ENCODE data around the gene LEP. TPM values are rescaled to one million over a fixed set of nuclear protein-coding genes. Genes with fewer than 3 reads are reported as not detected.

The LEP gene
- total RNA-seq, 1 donor from 2014 or later = not detected

DNA sequence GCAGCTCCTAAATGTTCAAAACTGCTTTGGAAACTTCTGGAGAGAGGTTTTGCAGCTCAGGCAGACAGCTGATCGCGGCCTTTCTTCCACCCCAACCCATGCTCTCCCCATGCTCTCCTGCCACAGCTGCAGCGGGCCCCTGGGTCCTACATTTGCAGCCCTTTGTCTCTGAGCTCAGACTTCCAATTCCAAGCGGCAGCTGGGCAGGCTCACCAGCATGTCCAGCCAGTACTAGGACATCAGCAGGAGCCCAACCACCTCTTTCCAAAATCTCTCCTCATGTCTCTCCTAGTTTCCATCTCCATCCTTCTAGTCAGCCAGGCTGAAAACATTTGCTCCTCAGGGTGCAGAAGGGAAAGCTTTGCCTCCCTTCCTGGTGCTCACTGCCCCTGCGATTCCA, 6.0 kb downstream of the LEP start:
- no peak for DNase-seq

DNA sequence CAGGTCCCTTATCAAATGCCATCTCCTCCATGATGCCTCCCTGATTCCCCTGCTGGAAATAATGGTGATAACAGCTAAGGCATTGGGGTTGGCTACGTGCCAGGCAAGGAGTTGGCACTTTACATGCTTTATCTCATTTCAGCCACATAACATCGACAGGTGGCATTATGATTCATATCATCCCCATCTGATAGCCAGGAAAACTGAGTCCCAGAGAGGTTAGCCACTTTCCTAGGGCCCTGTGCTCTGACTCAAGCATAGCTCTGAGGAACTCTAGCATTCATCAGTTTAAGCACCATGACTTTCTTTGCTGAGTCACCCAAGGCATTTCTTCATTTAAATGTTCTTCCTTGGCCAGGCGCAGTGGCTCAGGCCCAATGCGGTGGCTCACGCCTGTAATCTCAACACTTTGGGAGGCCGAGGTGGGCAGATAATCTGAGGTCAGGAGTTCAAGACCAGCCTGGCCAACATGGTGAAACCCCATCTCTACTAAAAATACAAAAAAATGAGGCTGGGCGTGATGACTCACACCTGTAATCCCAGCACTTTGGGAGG, 6.6 kb downstream of the LEP start:
- DNase-seq = no peak

DNA sequence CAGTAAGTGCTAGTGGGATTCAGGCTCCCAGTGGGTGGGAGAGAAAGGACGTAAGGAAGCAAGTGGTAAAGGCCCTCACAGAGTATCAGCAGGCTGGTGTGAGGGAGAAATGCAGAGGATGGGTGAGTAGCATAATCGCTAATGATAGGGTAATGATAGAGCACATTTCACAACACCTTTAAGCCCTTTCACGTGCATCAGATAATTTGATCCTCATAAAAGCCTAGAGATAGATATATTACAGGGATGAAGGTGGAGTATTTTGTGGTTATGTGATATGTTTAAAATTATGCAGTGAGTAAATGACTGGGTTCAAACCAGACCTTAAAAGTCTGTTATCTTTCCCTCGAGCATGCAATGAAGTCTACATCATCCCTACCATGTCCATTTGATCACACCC, 10.3 kb downstream of the LEP start:
- DNase-seq = no peak

DNA sequence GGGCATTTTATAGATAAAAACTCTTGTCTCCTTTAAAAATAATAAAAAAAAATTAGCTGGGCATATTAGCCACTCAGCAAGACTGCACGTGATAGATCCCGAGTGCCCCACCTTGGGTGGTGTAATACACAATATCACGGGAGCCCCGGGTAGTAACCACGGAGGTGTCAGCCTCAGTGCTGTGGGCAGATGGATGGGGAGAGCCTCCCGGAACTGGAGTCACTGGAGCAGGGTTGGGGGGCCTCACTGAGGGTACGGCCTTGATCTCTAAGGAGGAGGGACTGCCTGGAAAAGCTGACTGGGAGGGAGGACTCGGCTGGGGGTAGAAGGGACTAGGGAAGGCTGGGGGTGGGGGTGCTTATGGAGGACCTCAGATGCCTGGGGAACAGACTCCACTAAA, 12.6 kb downstream of the LEP start:
- no peak for DNase-seq

DNA sequence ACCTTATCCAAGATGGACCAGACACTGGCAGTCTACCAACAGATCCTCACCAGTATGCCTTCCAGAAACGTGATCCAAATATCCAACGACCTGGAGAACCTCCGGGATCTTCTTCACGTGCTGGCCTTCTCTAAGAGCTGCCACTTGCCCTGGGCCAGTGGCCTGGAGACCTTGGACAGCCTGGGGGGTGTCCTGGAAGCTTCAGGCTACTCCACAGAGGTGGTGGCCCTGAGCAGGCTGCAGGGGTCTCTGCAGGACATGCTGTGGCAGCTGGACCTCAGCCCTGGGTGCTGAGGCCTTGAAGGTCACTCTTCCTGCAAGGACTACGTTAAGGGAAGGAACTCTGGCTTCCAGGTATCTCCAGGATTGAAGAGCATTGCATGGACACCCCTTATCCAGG, 13.4 kb downstream of the LEP start:
- no peak for DNase-seq

DNA sequence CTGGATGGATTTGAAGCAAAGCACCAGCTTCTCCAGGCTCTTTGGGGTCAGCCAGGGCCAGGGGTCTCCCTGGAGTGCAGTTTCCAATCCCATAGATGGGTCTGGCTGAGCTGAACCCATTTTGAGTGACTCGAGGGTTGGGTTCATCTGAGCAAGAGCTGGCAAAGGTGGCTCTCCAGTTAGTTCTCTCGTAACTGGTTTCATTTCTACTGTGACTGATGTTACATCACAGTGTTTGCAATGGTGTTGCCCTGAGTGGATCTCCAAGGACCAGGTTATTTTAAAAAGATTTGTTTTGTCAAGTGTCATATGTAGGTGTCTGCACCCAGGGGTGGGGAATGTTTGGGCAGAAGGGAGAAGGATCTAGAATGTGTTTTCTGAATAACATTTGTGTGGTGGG, 14.2 kb downstream of the LEP start:
- no peak for DNase-seq

DNA sequence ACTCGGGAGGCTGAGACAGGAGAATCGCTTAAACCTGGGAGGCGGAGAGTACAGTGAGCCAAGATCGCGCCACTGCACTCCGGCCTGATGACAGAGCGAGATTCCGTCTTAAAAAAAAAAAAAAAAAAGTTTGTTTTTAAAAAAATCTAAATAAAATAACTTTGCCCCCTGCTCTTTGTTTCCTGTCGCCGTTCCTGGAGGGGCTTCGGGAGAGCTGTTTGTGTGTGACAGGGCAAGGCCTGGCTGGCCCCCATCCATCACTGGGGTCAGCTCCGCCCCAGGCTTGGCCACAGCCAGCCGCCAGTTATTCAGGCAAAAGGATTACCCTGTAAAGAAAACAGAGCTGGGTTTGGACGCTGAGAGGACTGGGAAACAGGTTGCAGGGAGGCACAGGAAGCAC, 16.4 kb downstream of the LEP start:
- no peak for DNase-seq

DNA sequence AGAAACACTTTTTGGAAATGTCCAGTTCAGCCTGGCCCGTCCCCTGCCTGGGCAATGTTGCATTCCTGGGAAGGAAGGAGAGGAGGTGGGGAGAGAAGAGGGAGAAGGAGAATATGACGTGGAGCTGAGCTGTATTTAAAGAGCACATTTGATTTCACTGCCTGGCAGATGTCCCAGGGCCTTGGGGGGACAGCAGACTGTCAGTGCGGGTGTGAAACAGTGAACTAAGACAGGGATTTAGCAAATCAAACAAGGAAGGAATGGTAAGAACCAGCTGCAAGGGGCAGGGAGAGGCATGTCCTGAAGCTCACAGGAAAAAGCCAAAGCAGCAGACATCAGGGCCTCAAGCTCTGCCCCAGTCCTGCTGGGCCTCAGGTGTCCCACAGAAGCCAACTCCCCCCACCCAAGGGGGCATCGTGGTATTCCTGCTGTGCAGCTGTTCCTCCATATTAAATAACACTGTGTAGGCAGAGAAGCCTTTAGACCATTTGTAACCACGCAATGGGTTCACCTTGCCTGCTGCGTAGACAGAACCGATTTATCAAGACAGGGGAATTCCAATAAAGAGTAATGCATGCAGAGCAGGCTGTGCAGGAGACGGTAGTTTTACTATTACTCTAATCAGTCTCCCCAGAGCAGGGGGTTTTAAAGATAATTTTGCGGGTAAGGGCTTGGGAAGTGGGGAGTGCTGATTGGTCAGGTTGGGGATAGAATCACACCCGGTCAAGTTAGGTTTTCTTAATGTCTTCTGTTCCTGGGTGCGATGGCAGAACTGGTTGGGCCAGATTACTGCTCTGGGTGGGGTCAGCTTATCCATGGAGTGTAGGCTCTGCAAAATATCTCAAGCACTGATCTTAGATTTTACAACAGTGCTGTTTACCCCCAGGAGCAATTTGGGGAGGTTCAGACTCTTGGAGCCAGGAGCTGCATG, 18.3 kb downstream of the LEP start:
- no peak for DNase-seq

DNA sequence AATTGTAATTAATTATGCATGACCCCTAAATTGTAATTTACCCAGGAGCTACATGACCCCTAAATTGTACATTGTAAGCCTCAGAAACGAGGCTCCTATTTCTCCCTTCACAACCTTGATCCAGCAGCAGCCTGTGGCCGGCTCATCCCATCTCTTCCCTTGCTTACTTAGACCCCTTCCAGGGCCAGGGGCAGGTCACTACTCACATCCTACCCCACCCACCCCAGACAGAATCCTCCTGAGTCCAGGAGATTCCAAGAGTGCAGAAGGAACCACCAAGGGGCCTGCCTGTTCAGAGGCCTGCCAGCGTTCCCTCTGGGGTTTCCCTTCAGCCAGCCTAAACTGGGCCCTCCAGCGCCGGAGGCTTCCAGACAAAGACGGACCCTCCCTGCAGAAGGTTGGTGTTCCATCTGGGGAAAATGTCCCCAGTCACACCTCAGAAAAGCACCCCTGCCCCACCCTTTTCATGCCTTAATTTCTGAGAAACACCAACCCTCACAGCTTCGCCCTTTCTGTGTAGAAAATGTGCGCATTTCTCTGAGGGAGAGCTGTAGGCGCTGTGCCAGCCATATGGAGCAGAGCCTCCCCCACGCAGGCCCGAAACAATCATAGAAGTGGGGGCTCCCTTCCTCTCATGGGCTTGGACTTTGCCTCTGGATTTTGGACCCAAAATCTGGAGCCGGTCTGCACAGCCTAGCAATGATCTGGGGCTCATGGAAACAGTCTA, 19.2 kb downstream of the LEP start:
- DNase-seq = no peak

DNA sequence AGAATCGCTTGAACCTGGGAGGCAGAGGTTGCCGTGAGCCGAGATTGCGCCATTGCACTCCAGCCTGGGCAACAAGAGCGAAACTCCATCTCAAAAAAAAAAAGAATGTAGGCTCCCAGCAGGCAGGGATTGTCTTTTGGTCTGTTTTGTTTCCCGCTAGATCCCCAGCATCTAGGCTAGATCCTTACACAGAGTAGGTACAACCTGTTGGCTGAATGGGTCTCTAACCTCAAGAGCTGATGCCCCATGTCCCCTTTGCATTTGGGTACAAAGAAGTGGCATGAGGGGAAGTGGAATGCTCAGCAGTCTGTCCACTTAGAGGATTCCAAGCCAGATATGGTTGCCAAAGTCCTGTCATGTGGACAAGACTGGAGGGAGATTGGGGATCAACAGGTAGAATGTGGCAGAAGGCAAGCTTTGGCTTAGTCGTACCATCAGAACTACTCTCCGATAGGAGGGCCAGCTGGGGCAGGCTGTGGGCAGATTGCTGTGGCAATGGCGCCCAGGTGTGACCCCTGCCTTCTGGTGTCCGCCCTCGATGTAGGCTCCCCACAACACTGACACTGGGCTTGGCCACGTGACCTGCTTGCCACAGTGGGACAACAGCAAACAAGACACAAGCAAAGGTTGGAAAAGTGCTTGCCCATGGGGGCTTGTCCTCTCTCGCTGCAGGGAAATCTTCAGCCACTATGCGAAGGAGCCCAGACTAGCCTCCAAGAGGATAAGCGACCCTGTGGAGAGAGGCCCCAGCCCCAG, 21.4 kb downstream of the LEP start:
- no peak for DNase-seq

DNA sequence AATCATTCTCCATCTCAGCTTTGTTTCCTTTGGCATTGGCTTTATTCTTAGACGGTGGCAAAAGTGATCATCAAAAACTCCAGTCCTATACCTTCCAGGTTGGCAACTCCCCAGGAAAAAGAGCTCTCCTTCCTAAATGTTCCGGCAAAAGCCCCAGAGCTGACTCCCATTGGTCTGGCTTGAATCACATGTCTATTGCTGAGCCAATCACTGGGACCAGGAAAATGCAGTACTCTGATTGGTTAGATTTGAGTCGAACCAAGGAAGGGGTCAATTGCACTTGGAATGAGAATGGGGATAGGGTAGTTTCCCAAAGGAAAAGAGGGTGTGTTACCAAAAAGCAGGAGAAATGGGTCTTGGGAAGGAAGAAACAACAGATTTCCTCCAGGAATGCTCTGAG, 22.3 kb downstream of the LEP start:
- DNase-seq = no peak

DNA sequence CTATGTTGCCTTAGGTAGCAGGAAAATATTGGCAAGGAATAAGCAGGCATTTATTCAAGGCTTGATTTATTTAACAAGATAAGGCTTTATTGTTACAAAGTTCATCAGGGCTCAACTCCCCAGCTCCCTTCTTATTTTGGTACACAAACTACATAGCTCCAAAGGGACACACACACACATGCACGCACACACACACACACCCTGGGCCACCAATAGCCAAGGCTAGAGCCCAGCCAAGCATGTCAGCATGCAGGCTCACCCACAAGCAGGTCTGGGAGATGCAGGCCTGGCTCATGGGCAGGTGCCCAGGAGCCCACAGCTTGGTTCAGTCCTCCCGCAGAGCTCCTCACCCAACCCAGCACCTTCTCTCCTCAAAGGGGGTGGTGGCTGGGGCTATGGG, 23.4 kb downstream of the LEP start:
- DNase-seq = no peak

DNA sequence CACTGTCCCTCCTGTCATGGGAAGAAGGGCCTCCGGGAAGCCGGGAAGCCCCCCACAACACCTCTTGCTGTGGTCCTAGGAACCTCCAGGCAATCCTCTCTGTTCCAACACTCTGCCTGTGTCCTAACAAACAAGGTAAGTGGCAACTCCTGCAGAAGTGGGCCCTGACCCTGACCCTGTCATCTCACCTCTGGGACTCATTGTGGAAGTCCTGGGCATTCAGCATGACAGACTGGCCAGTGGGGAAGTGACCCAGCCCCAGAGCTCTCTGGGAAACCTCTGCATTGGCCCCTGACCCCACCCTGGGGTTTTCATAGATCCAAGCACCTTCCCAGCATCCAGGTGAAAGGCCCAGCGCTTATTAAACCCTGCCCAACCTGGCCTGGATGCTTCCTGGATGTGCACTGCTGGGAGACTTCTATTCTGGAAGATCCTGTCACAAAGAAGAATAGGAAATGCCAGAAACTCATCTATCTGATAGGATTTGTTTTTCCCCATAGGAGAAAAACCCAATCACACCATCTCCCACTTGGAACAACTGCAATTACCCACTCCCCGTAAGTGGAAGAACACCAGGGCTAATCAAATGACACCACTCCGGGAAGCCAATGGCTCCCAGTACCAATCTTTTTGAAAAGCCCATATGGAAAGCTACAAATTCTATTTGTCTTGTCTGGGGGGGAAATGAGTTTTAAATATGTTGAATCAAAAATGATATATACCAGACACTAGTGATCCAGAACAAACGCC, 24.3 kb downstream of the LEP start:
- no peak for DNase-seq

DNA sequence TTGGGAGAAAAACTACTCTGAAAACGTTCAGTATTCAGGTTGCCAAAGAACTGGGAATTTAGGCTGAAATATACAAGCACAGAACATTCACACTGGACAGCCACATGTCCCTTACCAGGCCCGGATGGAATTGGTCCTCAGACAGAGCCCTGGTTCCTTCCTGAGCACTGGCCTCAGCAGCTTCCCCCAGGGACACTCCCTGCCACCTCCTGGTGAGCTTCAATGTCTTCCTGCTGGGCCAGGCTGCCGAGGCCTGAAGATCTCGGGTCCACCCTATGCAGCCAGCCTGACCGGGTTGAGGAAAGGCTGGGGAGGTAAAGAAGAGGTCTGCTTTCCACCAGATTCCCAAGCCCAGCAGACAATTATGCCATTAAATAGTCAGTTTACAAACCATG, 24.8 kb downstream of the LEP start:
- no peak for DNase-seq

DNA sequence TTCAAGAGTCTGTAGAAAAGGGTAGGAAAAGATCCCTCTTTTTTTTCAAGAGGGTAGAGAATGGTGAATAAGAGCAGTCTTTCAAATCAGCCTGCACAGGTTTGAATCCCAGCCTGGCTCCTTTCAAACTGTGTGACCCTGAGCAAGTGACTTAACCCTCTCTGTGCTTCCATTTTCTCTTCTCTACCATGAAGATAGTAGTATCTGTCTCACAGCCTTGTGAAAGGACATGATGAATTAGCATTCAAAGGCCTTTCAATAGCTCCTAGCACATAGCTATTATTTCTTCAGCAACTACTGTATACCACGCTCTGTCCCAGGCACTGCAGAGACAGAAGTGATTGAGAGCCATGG, 25.4 kb downstream of the LEP start:
- DNase-seq = no peak

DNA sequence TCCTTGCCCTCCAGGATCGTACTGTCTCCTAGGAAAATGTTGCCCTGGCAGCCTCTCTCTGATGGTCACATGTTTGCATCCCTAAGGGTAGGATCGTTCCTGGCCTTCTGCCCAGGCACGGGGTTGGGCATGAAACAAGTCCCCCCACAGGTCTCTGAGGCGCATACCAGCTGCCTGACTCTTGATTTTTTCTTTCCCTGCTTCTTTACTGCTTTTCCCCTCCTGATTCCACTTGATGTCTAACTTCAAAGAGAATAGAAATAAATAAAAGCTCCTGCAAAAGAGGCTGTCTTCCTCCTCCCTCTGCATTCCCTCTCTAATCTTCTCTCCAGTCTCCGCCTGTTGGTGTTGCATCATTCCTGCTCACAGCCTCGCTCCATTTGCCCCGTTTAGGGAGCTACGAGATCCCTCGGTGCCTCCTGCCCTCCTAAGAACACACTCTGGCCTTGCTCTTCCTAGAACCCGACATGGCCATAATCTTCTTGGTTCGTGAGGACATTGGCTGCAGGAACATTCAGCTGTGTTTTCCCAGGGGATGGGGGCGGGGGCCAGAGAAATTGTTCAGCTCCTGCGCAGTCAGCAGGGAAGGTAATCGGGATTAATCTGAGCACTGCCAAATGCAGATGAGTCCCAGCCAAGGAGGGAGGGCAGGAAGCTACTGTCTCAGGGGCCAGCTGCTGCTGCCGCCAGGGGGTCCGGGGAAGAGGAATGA, 26.0 kb downstream of the LEP start:
- peak; percentile 57 for DNase-seq

DNA sequence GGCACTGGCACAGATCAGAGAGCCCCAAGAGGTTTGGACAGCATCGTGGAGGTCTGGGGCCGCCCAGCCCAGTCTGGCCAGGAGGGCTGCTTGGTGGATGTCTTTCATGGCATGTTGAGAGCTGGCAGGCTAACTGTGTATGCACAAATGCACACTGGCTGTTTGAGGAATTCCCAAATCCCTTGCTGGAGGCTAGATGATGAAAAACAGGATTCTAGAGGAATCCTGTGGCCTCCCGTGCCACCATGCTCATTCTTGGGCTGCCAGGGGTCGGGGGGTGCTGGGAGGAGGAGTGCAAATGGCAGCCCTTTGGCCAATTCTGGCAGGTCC, 26.5 kb downstream of the LEP start:
- DNase-seq = no peak

DNA sequence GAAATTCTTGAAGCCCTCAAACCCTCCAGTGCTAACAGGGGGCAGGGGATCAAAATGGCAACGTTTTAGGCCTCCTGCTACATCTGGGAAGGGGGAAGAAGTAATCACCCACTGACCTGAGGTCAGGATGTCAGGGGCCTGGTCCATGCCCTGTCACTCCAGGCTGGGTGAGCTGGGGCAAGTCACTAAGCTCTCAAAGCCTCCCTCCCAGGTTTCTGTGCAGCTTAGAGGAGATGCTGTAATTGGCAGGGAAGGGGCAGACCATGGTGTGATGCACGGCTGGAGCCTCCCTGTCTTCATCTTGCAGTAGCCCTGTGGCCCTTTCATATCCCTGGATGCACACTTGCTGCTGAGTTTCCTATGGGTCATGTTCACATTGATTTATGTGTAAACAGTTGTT, 27.2 kb downstream of the LEP start:
- DNase-seq = no peak

DNA sequence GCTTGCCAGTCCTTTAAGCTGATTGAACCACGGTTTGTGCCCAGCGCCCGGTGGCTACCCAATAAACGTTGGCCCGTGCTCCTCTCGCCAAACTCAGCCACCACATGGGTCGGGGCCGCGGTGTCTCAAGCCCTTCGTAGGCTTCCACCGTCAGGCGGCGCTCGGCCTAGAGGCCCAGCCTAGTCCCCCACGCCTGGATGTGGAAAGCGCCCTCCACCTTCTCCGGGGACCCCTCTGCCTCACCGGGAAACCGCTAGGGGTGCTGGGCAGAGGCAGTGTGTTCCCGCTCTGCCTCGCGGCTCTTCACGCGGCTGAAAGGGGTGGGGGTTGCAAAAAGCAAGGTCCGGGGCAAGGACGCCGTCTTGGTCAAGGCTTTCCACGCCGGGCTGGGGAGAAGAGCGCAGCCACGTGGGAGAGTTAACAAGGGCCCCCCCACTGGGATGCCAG, 29.8 kb downstream of the LEP start:
- DNase-seq = no peak

DNA sequence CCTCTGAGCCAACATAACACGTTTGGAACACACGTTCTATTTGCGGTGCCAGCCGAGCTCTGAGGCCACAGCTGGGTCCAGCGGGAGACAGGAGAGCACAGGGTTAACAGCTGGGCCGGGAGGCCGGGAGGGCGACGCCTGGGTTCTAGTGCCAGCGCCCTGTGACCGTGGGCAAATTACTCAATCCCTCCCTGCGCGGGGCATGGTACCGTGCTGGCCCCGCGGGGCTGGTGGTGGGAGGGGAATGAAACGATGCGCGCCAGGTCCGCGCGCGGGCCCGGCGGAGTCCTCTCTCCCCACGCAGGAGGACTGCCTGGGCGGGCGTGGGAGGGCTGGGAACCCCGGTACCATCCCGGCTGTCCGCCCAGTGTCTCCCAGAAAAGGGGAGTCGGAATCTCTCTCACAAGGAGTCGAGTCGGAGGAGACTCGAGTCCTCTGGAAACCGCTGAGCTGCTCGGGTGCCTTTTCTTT, 30.4 kb downstream of the LEP start:
- no peak for DNase-seq

DNA sequence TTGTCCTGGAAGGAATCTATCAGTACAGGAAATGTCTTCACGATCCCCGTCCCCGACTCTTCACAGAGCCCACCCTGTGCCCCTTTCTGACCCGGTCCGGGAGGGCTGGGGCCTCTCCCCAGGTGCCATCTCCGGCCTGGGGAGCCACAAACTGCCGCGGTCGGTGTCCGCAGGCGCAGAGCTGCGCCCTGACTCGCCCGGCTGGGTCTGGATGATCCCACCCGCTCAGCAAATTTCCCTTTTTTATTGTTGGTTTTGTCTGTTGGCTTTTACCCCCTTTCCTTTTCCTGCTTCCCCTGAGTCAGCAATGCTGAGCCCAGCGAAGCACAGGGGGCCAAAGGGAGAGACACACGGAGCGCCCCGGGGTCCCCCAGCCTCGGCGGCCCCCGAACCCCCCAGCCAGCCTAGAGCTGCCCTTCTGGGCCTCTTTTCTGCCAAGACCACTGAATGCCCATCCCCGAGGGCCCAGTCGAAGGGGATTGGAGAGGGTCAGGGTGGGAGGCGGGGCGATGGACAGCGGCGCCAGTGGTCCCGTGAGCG, 30.9 kb downstream of the LEP start:
- no peak for DNase-seq
